ENCODE results near the gene CIC. TPM values are rescaled to one million over a fixed set of nuclear protein-coding genes. Genes with fewer than 3 reads are reported as not detected.

CIC gene
- total and polyA plus RNA-seq, 2 of the 13 experiments (the other 11 are each of a cell fraction or from before 2014, with no cell fraction given), result 5.9 to 8.0 TPM

GRCh38 chr19:42244347-42245220 lies 24.5 kb upstream of the CIC start (continued):
- no peak for TF ChIP-seq MIER3 (CRISPR knock-in tag; IDR thresholded peaks at IDR 0.05; ENCODE audit: borderline replicate concordance)
- peak; percentile 81 for TF ChIP-seq ETV5 (CRISPR knock-in tag; IDR thresholded peaks at IDR 0.05; ENCODE audit: borderline replicate concordance)
- no peak for TF ChIP-seq NR2F6 (IDR thresholded peaks at IDR 0.05)
- peak; percentile 39; the same call in 1 of the 2 replicates for TF ChIP-seq NR2F6 (CRISPR knock-in tag; IDR thresholded peaks at IDR 0.05)
- no peak for TF ChIP-seq NONO (IDR thresholded peaks at IDR 0.05)
- no peak; the same call in 1 of the 2 replicates for TF ChIP-seq NONO (CRISPR knock-in tag; conservative IDR thresholded peaks at IDR 0.05)
- peak; percentile 67 for TF ChIP-seq THRA (CRISPR knock-in tag; IDR thresholded peaks at IDR 0.05; ENCODE audit: borderline replicate concordance)
- no peak for TF ChIP-seq SMARCE1 (IDR thresholded peaks at IDR 0.05; ENCODE audit: borderline replicate concordance)
- TF ChIP-seq ATAD3A (CRISPR knock-in tag; IDR thresholded peaks at IDR 0.05), result no peak
- TF ChIP-seq, protein P1, sequence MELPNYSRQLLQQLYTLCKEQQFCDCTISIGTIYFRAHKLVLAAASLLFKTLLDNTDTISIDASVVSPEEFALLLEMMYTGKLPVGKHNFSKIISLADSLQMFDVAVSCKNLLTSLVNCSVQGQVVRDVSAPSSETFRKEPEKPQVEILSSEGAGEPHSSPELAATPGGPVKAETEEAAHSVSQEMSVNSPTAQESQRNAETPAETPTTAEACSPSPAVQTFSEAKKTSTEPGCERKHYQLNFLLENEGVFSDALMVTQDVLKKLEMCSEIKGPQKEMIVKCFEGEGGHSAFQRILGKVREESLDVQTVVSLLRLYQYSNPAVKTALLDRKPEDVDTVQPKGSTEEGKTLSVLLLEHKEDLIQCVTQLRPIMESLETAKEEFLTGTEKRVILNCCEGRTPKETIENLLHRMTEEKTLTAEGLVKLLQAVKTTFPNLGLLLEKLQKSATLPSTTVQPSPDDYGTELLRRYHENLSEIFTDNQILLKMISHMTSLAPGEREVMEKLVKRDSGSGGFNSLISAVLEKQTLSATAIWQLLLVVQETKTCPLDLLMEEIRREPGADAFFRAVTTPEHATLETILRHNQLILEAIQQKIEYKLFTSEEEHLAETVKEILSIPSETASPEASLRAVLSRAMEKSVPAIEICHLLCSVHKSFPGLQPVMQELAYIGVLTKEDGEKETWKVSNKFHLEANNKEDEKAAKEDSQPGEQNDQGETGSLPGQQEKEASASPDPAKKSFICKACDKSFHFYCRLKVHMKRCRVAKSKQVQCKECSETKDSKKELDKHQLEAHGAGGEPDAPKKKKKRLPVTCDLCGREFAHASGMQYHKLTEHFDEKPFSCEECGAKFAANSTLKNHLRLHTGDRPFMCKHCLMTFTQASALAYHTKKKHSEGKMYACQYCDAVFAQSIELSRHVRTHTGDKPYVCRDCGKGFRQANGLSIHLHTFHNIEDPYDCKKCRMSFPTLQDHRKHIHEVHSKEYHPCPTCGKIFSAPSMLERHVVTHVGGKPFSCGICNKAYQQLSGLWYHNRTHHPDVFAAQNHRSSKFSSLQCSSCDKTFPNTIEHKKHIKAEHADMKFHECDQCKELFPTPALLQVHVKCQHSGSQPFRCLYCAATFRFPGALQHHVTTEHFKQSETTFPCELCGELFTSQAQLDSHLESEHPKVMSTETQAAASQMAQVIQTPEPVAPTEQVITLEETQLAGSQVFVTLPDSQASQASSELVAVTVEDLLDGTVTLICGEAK (IDR thresholded peaks at IDR 0.05), result no peak
- TF ChIP-seq, protein P1 (CRISPR knock-in tag; IDR thresholded peaks at IDR 0.05), result peak; percentile 48; the same call in 1 of the 2 replicates
- TF ChIP-seq ZNF337 (CRISPR knock-in tag; IDR thresholded peaks at IDR 0.05; ENCODE audit: borderline replicate concordance, low read depth), result no peak
- TF ChIP-seq KLF12 (CRISPR knock-in tag; IDR thresholded peaks at IDR 0.05; ENCODE audit: borderline replicate concordance), result peak; percentile 64; the same call in 1 of the 2 replicates
- peak; percentile 36; the same call in 1 of the 2 replicates for TF ChIP-seq SPEN (CRISPR knock-in tag; IDR thresholded peaks at IDR 0.05; ENCODE audit: low read depth)
- no peak; the same call in 1 of the 2 replicates for TF ChIP-seq MXD4 (CRISPR knock-in tag; IDR thresholded peaks at IDR 0.05)
- TF ChIP-seq ZNF792 (CRISPR knock-in tag; IDR thresholded peaks at IDR 0.05), result peak; percentile 41; the same call in 1 of the 2 replicates
- peak; percentile 70 for TF ChIP-seq PCBP2 (optimal IDR thresholded peaks at IDR 0.05; ENCODE audit: low read depth, low read length, poor library complexity, severe bottlenecking)
- no peak for TF ChIP-seq TRIM24 (CRISPR knock-in tag; IDR thresholded peaks at IDR 0.05)
- no peak for TF ChIP-seq FOSL1 (CRISPR knock-in tag; IDR thresholded peaks at IDR 0.05; ENCODE audit: borderline replicate concordance)
